IMR-90 (cell line): ENCODE results near the gene ANO2. TPM values are rescaled to one million over a fixed set of nuclear protein-coding genes. Genes with fewer than 3 reads are reported as not detected.

Experiments used
- ATAC-seq: fragments of 200-7000 bp; cut with Tn5 transposase; 2 replicates; pipeline ENCODE4 v1.9.1; 2020; ENCODE audit warnings: low read depth, mild to moderate bottlenecking, moderate library complexity
- BruUV-seq: library from RNA; stranded (reverse); fragments of 400-500 nt; replicated peaks from 2 replicates; lab custom pipeline; 2021; lab: Mats Ljungman, UMichigan
- CTCF ChIA-PET: fragments of 300-600 bp; formaldehyde crosslinking; extraction: SDS; loops from one replicate; lab custom pipeline; 2021; ENCODE audit warnings: antibody characterized with exemption; lab: Yijun Ruan, JAX
- POLR2A ChIA-PET: fragments of 300-600 bp; sonication (Branson Sonifier 250); formaldehyde crosslinking; loops from one replicate; lab custom pipeline; 2022; ENCODE audit warnings: antibody characterized with exemption; ENCODE audit not compliant: unreplicated experiment; lab: Charles Lee
- DNase-seq: peaks from one replicate; pipeline ENCODE4 v3.0.0; 2013
- H2AFZ ChIP-seq: replicated peaks from 2 replicates; pipeline ENCODE3; 2013; ENCODE audit warnings: low read length, mild to moderate bottlenecking; ENCODE audit not compliant: poor library complexity
- H2AK5ac ChIP-seq: 2 replicates; pipeline ENCODE4 v1.6.1; 2013; ENCODE audit warnings: low read depth, low read length, inconsistent platforms
- H2AK9ac ChIP-seq: replicated peaks from 2 replicates; pipeline ENCODE3; 2013; ENCODE audit warnings: mild to moderate bottlenecking, low read depth, low read length, moderate library complexity; ENCODE audit not compliant: poor library complexity
- H2BK120ac ChIP-seq: 2 replicates; pipeline ENCODE4 v1.6.1; 2013; ENCODE audit warnings: low read depth, low read length, inconsistent platforms
- H2BK15ac ChIP-seq: 3 replicates; pipeline ENCODE4 v1.6.1; 2013; ENCODE audit warnings: low read depth, low read length, inconsistent platforms
- H2BK20ac ChIP-seq: 2 replicates; pipeline ENCODE4 v1.6.1; 2013; ENCODE audit warnings: low read depth, mild to moderate bottlenecking, inconsistent platforms, low read length, moderate library complexity
- H2BK5ac ChIP-seq: 2 replicates; pipeline ENCODE4 v1.6.1; 2013; ENCODE audit warnings: mild to moderate bottlenecking, low read depth, low read length, inconsistent platforms; ENCODE audit not compliant: poor library complexity, severe bottlenecking
- H3K14ac ChIP-seq: replicated peaks from 2 replicates; pipeline ENCODE4 v1.6.1; 2013; ENCODE audit warnings: low read depth, low read length, inconsistent platforms
- H3K18ac ChIP-seq: 2 replicates; pipeline ENCODE4 v1.6.1; 2013; ENCODE audit warnings: low read depth, low read length, control low read depth
- H3K23ac ChIP-seq: 2 replicates; pipeline ENCODE4 v1.6.1; 2013; ENCODE audit warnings: low read depth, low read length, inconsistent platforms
- H3K27ac ChIP-seq: 2 replicates; pipeline ENCODE4 v1.5.1; 2013; ENCODE audit warnings: mild to moderate bottlenecking, control low read depth, low read length; ENCODE audit not compliant: insufficient read depth
- H3K27me3 ChIP-seq: 2 replicates; pipeline ENCODE4 v1.6.1; 2013; ENCODE audit warnings: low read length; ENCODE audit not compliant: control insufficient read depth, insufficient read depth
- H3K36me3 ChIP-seq: 2 replicates; pipeline ENCODE4 v1.6.1; 2013; ENCODE audit warnings: low read length, mixed read lengths; ENCODE audit not compliant: control insufficient read depth, insufficient read depth
- H3K4ac ChIP-seq: 2 replicates; pipeline ENCODE4 v1.6.1; 2013; ENCODE audit warnings: low read depth, low read length, inconsistent platforms
- H3K4me1 ChIP-seq: 2 replicates; pipeline ENCODE4 v1.6.1; 2013; ENCODE audit warnings: low read length, mixed read lengths; ENCODE audit not compliant: control insufficient read depth, insufficient read depth
- H3K4me2 ChIP-seq: 2 replicates; pipeline ENCODE4 v1.6.1; 2013; ENCODE audit warnings: low read depth, mild to moderate bottlenecking, control low read depth, low read length, moderate library complexity
- H3K4me3 ChIP-seq: 2 replicates; pipeline ENCODE4 v1.5.1; 2013; ENCODE audit warnings: low read depth, mild to moderate bottlenecking, control low read depth, low read length, moderate library complexity; ENCODE audit not compliant: insufficient read depth
- H3K56ac ChIP-seq: 2 replicates; pipeline ENCODE4 v1.6.1; 2013; ENCODE audit warnings: low read length, inconsistent platforms; ENCODE audit not compliant: insufficient read depth; ENCODE audit errors: extremely low read depth
- H3K79me1 ChIP-seq, 2 experiments: 2 replicates each; pipeline ENCODE4 v1.6.1; 2013; ENCODE audit warnings: low read length in 2 of 2, inconsistent platforms in 1 of 2, low read depth in 1 of 2
- H3K9ac ChIP-seq: 2 replicates; pipeline ENCODE4 v1.6.1; 2013; ENCODE audit warnings: low read depth, low read length, control low read depth
- H3K9me1 ChIP-seq: 2 replicates; pipeline ENCODE4 v1.6.1; 2013; ENCODE audit warnings: low read length, inconsistent platforms; ENCODE audit not compliant: insufficient read depth
- H3K9me3 ChIP-seq: 2 replicates; pipeline ENCODE4 v1.6.1; 2013; ENCODE audit warnings: low read length; ENCODE audit not compliant: control insufficient read depth, insufficient read depth
- H4K20me1 ChIP-seq: 2 replicates; pipeline ENCODE4 v1.6.1; 2013; ENCODE audit warnings: low read length, inconsistent platforms; ENCODE audit not compliant: insufficient read depth
- H4K5ac ChIP-seq: 2 replicates; pipeline ENCODE4 v1.6.1; 2013; ENCODE audit warnings: mild to moderate bottlenecking, low read depth, low read length, control low read depth
- H4K8ac ChIP-seq, 2 experiments: 2 replicates each; pipeline ENCODE4 v1.6.1; 2013; ENCODE audit warnings: low read depth in 2 of 2, low read length in 2 of 2, control low read depth in 1 of 2, inconsistent platforms in 1 of 2
- H4K91ac ChIP-seq: 2 replicates; pipeline ENCODE4 v1.6.1; 2013; ENCODE audit warnings: low read depth, low read length, inconsistent platforms; ENCODE audit not compliant: insufficient read depth
- CEBPB ChIP-seq: IDR thresholded peaks from 2 replicates; pipeline ENCODE4 v1.6.1; 2012; ENCODE audit warnings: low read depth, low read length, improper control_type of control experiment
- CHD1 ChIP-seq: IDR thresholded peaks from 2 replicates; pipeline ENCODE4 v1.6.1; 2012; ENCODE audit warnings: low read depth, low read length, improper control_type of control experiment
- FOS ChIP-seq: fragments of 150-350 bp; IDR thresholded peaks from 2 replicates; pipeline ENCODE4 v1.6.1; 2016; ENCODE audit warnings: low read depth, low read length
- MAFK ChIP-seq: IDR thresholded peaks from 2 replicates; pipeline ENCODE4 v1.6.1; 2012; ENCODE audit warnings: low read depth, low read length, improper control_type of control experiment
- RAD21 ChIP-seq: IDR thresholded peaks from 2 replicates; pipeline ENCODE4 v1.6.1; 2012; ENCODE audit warnings: low read length, improper control_type of control experiment
- WGBS, 2 experiments: methylation state at CpG; one replicate each; pipeline versions ENCODE4 v1.1.5 to v1.1.7; 2013; ENCODE audit warnings: missing lambda C conversion rate in 2 of 2; ENCODE audit not compliant: insufficient read length in 1 of 2; ENCODE audit errors: extremely low coverage in 2 of 2; 5-methylcytosine and 5-hydroxymethylcytosine counted together
- dilution Hi-C: fragments of 300-500 bp; cut with HindIII; formaldehyde crosslinking; loops from one replicate; pipeline ENCODE4 v1.14.3; 2018; ENCODE audit warnings: low sequenced_read_pairs; ENCODE audit not compliant: unreplicated experiment
- in situ Hi-C: fragments of 300-500 bp; cut with MboI; formaldehyde crosslinking; loops from 3 replicates; pipeline ENCODE4 v1.14.3; 2019; ENCODE audit warnings: low sequenced_read_pairs, inconsistent platforms, mixed read lengths
- intact Hi-C: fragments of 100-400 bp; cut with micrococcal nuclease; formaldehyde crosslinking; loops from 2 replicates; pipeline ENCODE4 v1.10.0; 2022
- polyA plus RNA-seq, 3 experiments: library from polyadenylated mRNA; depleted of rRNA; stranded (reverse); fragments of >200 nt; gene quantifications; 2 replicates each; pipeline ENCODE4 v1.2.3, GENCODE V29; 2012; ENCODE audit warnings: low replicate concordance in 1 of 3
- total RNA-seq: library from RNA; depleted of rRNA; stranded (reverse); fragments of >200 nt; gene quantifications from 2 replicates; pipeline ENCODE4 v1.2.3, GENCODE V29; 2012

Gene ANO2
- total and polyA plus RNA-seq, 2 of the 4 experiments (the other 2 are of a cell fraction): 0.22 TPM; not detected in 1

DNA sequence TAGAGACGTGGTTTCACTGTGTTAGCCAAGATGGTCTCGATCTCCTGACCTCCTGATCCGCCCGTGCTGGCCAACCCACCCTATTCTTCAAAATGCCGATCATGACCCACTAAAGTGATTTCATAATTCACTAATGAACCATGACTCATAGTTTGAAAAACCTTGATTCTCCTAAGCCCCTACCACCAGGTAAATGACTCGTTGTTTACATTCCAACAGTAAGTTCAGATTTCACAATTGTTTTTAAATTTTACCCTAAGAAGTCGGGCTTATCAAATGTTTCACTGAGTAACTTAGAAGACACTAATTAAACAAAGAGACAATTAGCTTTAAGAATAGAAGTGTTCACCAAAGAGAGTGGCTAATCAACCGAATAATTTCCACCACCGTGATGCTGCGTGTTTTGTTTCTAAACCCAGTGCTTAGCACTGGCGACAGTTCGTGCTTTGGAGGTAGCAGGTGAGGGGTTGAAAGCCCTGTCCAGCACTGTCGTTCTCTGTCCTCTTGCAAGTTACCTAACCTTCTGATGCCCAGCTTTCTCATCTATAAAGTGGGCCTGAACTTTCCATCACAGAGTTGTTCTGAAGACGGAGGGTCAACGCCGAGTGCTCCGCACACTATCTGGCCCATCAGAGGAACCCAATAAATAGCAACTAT, 376.6 kb downstream of the ANO2 start:
- H3K36me3 ChIP-seq: no peaks in the 10 kb centered on the region
- intact Hi-C loops (loop anchor here (5.0 kb wide), 1 partner anchor 136 kb away; the partner anchor contains the start of gene NTF3), in situ Hi-C loops (no loop called here), dilution Hi-C loops (no loop called here)
- ATAC-seq (no peak), DNase-seq (peak; percentile 51)
- peaks cover 5% of the 10 kb centered on the region; the same call in 1 of the 2 replicates for H3K27me3 ChIP-seq
- no peak overlapping the region for H3K9ac ChIP-seq
- no peak overlapping the region for H3K56ac ChIP-seq
- H3K4me2 ChIP-seq: no peak overlapping the region
- H4K20me1 ChIP-seq: no peaks in the 10 kb centered on the region
- no peak overlapping the region for H2BK20ac ChIP-seq
- no peak overlapping the region for H2BK5ac ChIP-seq
- H2AK5ac ChIP-seq: peak overlapping the region; percentile 66
- H4K5ac ChIP-seq: no peak overlapping the region
- H3K79me1 ChIP-seq: no peaks in the 10 kb centered on the region
- ChIA-PET POLR2A (no interaction called here), CTCF (interaction anchor here (0.8 to 1.2 kb wide), 2 partner anchors 10 to 25 kb away, joined by 3 to 4 read pairs; no protein-coding TSS in a partner anchor)
- H3K4me3 ChIP-seq: no peak overlapping the region
- H3K27ac ChIP-seq: no peak overlapping the region
- H3K4ac ChIP-seq: peak overlapping the region; percentile 15; the same call in 1 of the 2 replicates
- no peak overlapping the region for H2BK15ac ChIP-seq
- no peak overlapping the region for H2BK120ac ChIP-seq
- H4K91ac ChIP-seq: peak overlapping the region; percentile 16; the same call in 1 of the 2 replicates
- peaks cover 4% of the 10 kb centered on the region for H3K9me1 ChIP-seq
- H2AK9ac ChIP-seq: no peak overlapping the region
- no peak overlapping the region for H3K23ac ChIP-seq
- no CpG with 5 or more reads among the region's 17 CpGs for WGBS, 2 experiments
- no peaks in the 10 kb centered on the region for H3K9me3 ChIP-seq
- no TSS peak for BruUV-seq
- no peak overlapping the region for H3K14ac ChIP-seq
- no peak overlapping the region for H2AFZ ChIP-seq
- no peak overlapping the region for H4K8ac ChIP-seq
- no peak overlapping the region for H3K18ac ChIP-seq
- peaks cover 18% of the 10 kb centered on the region for H3K4me1 ChIP-seq
- no peak for TF ChIP-seq CHD1
- no peak for TF ChIP-seq MAFK
- peak; percentile 80 for TF ChIP-seq FOS
- no peak for TF ChIP-seq RAD21
- peak; percentile 52; the same call in 1 of the 2 replicates for TF ChIP-seq CEBPB
